Measurements from ENCODE around the gene NOXO1.

NOXO1 gene

DNA sequence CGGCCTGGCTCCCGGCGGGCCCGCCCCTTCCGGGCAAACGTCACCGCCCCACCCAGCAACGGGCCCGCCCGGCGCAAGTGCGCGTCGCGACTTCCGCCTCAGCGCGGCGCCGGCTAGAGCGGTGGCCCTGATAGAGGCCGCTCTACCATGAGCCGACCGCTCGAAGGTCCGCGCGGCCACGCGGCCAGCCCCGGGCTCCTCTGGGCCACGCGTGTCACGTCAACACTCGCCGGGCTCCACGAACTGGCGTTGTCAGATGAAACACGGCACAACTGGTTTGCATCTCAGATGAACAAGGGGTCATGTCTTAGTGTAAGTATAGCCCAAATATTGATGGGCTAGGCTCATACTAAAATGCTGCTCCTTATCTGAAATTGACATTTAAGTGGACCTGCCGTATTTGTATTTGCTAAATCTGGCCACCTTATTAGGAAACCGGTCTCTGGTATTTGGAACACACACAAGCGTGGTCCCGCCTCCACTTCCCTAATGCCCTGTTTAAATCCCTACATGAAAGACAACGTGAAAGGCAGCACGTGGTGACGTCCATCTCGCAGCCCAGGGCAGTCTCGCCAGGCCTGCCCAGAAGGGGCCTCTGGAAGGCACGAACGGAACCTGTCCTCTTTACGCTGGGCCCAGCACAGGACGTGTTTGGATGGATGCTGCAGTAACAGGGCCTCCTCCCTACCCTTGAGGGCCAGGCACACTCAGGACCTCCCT, 28.7 kb upstream of the NOXO1 start, which contains the start of gene ZNF598:
Gene ZNF598 (minus strand): TSS at position 31 of the 720 bp plus-strand sequence.
- no peak for FAIRE-seq

DNA sequence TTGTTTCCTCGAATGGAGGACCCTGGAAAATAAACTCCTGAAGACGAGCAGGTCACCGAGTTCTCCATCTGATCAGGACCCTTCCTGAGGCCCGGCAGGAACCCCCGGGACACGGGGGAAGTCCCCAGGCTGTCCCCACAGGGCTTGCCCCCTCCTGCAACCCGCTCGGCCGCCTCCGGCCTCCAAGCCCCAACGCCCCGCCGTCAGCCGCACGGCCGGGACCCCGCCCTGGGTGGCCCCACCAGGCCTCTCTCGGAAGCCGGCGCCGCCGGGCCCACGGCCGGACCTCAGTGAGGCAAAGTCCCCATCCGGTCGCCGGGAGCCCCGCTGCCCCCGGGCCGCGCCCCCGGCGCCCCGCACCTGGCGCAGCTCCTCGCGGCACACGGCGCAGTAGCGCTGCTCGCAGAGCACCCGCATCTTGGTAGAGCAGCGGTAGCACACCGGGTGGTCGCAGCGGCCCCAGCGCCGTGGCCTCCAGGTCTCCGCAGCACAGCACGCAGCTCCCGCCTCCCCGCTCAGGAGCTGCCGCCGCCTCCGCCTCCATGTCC, 28.0 kb upstream of the NOXO1 start:
- no peak for FAIRE-seq

DNA sequence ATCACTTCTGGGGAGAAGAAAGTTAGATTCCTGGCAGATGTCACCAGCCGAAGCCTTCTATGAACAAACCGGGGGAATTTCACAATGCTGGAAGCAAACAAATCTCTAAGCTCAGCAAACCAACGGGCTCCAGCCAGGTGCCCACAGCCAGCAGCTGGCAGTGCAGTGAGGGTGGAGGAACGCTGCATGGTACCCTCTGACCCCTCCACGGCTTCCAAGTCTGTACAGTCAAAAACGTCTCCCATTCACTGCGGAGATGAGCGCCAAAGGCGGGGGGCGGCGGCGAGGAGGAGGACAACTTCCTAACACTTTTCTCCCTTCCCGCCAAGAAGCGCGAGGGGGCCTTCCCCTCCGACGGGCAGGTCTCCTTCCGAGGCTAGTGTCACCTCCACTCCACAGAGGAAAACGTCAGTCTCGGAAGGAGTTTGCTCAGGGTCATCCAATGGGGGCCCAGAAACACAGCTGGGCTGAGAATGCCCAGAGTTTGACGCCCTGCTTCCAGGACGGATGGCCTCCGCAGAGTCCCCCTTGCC, 27.4 kb upstream of the NOXO1 start:
- FAIRE-seq = no peak

DNA sequence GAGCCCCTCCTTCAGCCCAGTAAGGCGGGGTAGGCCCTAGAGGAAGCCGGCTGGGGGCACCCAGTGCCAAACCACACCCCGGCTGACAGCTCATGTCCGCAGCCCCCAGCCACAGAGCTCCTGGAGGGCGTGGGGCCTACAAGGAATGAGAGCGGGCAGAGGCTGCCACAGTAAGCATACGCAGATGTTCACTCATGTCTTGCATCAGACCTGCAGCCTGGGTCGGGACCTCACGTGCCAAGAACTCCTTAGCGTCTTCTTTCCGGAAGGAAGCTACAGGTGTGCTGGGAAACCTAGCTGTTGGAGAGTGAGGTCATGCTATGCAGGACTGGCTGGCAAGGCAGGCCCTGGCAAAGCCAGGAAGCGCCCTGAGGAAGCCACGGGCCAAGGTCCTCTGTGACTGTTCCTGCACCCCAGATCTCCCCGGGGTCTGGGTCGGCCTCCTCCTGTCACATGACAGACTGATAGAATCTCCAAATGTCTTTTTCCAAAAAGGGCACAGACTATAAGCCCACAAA, 26.8 kb upstream of the NOXO1 start:
- no peak for FAIRE-seq

DNA sequence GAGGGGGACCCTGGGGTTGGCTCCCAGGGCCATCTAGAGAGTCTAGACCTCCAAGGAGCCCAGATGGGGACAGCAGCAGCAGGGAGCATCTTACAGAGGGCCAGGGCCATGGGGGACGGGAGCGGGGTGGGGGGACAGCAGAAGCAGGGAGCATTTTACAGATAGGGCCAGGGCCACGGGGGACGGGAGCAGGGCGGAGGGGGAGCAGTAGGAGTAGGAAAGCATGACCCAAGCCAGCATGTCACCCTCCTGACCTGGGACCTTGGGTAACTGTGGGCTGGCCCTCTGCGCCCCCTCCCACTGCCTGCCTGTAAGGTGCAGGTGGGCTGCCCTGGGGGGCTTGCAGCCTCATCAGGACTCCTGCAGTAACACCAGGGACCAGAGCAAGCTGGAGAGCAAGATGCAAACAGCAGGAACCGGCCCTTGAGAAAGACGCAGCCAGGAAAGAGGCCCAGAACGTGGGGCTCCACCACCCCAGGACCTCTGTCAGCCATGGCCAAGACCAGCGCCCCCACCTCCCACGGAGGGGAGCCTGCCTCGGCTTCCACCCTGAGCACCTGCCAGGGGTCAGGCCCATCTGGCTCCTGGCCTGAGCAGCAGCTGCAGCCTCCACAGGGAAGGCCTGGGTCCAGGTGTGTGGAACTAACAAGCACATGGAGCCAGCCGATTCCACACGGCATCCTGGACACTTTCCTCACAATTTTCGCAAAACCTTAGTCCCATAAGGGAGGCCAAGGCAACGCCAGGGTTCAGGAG, 26.0 kb upstream of the NOXO1 start:
- no peak for FAIRE-seq

DNA sequence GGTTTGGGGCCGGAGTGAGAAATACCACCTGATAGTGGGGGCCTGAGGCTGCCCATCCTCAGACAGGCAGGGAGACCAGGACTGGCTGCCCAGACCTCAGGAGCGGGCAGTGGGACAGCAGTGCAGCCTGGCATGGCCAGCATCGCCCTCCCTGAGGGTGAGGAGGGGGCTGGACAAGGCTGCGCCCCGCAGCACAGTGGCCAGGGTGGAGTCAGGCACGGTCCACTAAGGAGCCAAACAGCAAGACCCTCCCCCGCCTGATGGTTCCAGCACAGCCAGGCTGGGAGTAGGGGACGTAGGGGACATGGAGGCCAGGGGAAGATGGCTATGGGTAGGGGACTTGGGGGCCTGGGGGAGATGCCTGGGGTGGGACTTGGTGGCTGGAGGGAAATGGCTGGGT, 25.0 kb upstream of the NOXO1 start:
- no peak for FAIRE-seq

DNA sequence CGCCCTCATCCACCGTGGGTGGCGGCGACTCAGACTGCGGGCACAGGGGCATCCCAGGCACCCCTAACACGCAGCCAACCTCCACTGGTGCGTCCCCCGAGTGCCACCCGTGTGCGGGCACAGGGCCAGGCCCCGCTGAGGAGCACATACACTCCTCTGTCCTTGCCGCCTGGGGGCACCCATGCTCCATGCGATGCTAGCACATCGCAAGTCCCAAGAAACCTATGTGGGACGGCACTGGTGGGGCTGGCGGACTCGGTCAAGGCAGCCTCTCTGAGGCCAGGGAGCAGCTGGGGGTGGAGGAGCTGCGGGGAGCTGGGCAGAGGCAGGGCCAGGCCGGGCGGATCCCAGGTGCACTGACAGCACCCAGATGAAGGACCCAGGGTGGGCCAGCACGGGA, 24.4 kb upstream of the NOXO1 start:
- FAIRE-seq = no peak

DNA sequence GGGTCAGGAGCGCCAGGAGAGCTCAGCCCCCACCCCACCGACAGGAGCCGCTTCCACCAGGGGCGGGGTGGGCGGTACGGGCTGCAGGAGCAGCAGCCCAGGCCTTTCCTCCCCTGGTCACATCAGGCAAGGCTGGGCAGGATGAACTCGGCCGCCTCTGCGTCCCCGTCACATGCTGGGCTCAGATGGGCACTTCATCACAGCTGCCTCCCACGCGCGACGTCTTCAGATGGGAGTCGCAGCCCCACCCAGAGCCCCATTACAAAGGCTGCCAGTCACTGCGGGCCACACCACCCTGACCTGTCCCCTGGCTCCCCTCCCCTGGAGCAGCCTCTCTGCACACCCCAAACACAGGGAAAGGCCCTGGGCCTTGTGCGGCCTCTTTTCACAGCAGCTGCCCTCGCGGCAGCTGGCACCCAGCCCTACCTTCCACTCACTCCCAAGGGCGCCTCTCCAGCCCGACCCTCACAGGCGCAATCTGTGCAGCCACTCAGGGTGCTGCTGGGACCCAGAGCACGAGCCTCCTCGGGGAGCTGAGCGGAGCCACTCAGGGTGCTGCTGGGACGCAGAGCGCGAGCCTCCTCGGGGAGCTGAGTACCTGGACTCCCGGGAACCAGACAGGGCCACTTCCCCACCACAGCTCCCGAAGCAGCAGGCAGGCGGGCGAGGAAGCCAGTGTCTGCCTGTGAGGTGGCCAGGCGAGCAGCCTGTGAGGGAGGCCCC, 23.7 kb upstream of the NOXO1 start:
- FAIRE-seq = no peak

DNA sequence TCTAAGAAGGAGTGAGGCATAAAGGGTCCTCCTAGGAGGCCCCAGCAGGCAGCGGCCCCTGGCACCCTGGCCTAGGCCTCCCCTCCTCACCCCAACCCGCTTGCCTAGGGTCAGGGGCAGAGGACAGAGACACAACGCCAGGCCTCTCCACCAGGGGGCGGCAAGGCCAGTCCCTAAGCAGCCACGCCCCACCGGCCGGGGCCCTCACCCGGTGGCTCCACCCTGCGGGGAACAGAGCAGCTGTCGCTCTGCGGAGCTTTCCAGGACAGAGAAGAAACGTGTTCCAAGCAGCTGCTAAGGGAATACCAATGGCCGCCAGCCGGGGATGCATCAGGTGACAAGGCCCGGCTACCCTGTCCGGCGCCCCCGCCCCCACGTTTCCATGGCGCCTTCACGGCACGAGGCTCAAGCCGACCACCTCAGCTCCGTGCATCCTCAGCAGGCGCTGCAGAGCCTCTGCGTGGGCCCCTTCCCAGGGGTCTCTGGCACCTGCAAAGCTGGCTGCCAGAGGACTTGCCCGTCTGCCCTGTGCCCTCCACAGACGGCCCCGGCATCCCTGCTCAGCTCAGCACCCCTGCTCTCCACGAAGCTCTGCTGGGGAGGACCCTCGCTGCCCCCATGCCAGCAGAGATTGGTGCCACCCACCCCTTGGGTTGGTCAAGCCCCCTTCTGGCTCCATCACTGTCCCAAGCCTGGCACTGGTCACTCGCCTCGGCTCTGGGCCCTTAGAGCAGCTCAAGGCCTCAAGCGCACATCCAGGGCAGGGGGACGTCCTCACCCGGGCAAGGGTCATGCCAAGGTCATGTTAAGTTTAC, 22.8 kb upstream of the NOXO1 start:
- FAIRE-seq = peak; percentile 43

DNA sequence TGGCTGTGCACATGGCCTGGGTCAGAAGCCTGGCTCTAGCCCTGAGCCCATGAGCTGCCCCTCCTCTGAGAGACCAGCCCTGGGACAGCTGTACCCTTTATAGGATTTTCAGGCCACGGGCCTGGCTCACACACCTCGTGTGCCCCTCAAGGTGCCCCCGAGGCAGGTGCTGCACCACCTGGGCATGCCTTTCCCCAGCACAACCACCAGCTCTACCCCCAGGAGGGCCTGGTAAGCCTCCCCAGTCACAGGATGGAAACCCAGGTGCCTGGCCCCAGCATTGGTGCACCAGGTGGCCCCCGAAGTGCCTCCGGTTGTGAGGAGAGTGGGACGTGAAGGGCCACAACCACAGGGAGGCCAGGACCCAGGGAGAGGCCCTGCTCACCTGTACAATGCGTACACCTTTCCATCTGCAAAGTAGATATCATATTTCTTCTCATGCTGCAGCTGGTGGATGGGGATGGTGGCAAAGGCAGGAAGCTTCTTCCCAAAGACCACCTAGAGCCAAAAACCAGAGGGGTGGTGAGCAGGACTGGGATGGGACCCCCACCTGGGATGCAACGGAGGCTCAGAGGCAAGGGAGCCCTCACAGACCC, 22.1 kb upstream of the NOXO1 start:
- no peak for FAIRE-seq

DNA sequence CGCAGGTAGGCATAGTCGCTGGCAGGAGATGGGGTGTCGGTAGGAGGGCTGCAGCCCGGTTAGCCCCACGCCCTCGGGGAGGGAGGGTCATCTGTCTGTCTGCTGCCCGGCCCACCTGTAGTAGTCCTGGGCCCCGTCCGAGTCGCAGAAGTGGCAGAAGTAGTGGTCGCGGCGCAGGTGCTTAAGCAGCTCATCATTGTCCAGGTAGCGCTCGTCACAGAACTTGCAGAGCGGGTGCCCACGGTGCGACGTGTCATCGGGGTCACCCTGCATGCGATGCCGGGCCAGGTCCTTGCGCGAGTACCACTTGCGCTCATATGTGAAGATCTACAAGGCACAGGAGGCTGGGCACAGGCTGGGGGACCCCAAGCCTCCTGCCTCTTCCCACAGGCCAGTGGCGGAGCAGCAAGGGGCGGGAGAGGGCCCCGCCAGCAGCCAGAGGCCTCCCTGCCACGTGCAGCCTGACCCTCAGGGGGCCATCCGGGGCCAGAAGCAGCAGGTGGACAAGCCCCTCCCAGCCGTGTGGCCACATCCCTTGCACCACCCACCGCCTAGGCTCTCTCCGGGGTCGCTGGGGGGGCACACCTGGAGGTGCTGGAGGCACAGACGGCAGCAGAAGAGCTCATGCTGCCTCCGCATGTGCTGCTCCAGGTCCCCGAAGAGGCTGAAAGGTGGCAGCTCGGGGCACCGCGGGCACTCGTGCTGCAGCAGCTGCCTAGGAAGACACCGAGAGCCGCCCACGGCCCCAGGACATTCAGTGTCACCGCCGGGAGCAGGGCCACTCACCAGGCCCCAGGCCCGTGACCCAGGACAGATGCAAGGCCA, 21.3 kb upstream of the NOXO1 start:
- no peak for FAIRE-seq

DNA sequence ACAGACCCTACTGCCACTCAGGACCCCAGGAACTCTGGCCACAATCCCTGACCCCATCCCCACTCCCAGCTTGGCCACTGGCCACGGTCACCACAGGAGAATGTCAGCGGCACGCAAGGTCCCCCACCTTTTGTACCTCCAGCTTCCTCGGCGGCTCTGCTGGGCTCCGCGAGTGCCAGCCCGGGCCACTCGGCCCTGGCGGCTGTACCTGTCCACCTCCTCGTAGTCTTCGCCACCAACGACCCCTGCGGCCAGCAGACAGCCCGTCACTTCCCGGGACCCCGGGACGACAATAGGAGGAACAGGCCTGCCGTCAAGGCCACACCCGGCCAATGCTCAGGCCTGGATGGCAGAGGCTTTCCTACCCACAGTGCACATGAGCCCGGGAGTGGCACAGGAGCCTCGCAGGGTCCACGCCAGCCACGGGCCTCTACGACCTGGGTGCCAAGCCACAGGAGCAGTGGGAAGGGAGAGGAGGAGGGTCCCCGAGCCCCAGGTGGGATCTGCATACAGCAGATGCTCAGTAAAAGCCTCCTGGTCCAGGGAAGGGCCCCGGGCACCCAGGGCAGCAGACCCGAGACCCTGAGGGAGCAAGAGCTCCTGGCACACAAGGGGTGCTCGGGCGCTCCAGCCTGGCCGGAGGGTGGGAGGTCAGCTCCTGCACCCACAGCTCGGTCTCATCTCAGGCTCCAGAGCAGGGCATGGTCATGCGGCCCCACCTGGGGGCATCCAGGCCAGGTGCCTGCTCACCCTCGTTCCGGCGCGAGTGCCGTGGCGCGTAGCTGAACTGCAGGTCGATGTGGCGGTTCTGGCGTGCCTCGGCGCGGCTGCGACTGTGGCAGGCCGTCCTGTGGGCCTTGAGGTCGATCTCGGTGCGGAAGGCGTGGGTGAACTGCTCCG, 20.4 kb upstream of the NOXO1 start:
- FAIRE-seq = no peak

DNA sequence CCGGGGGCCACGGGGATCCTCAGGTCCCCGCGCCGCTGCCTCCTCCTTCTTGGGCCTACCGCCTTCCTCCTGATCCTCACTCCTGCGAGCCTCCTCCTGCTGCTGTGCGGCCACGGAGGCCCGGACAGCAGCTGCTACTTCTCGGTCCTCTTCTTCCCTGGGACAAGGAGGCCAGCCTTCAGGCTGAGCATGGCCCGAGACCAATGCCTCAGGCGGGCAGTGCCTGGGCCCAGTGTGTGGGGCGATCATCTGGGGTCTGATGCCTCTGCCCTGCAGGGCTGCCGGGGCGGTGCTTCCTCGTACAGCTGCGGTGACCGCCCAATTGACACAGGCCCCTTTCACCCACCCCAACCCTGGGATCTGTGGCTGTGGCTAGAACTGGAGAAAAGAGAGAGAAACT, 19.8 kb upstream of the NOXO1 start:
- no peak for FAIRE-seq

DNA sequence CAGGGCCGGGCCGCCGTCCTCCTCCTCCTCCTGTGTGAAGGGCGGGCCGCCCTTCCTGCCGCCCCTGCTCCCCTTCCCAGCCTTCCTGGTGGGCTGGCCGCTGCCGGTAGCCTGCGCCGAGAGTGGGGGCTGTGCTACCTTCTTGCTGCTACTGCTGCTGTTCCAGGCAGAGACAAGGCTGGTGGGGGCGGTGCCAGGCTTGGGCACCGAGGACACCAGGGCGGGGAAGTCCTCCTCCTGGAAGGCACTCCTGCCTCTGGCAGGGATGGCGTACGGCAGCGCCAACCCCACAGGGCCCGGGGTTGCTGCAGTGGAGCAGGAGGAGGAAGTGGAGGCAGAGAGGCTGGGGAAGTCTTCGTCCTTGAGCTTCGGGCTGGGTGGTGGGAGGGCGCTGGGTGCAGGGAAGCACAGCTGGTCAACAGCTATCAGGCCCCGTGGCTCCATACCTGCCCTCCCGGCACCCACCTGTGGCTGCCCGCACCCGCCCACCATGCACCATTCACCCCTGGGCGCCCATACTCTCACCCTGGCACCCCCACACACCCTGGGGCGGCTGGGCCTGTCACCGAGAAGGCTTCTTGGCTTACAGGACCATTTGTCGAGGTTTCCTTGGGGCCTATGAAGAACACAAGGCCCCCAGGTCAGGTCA, 18.7 kb upstream of the NOXO1 start:
- FAIRE-seq = no peak

DNA sequence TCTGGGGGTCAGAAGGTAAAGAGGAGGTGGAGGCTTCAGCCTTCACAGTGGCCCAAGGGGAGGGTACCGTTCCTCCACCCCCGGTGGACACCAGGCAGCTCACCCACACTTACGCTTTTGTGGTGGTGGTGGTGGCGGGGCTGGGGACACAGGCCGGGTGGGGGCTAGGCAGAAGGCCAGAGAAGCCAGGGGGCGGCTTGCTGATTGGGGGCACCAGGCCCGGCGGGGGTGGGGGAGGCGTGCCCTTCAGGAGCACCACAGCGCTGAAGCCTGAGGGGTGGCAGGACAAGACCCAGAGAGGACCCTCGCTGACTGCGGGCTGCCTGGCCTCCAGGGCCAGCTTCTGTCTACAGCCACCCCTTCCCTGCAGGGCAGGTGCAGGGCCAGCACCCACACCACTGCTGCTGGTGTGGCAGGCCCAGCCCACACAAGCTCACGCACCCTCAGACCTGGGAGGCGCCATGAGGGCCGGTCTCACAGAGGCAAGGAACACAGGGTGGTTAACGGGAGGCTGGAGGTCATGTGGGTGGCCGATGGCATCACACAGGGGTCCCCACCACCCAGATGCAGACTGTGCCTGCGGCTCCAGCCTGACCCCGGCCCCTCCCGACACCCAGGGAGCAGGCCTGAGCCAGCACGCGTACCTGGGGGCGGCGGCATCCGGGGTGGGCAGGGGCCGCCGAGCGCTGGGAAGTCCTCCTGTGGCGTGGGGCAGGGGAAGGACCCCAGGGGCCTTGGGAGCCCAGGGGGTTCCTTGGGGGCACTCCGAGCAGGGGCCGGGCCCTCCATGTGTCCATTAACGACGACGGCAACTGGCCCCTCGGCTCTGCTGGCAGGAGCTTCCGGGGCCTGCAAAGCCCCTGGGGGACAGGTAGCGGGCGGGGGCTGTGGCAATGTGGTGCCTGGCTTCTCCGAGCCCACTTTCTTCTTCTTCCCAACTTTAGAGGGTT, 17.9 kb upstream of the NOXO1 start:
- FAIRE-seq = no peak

DNA sequence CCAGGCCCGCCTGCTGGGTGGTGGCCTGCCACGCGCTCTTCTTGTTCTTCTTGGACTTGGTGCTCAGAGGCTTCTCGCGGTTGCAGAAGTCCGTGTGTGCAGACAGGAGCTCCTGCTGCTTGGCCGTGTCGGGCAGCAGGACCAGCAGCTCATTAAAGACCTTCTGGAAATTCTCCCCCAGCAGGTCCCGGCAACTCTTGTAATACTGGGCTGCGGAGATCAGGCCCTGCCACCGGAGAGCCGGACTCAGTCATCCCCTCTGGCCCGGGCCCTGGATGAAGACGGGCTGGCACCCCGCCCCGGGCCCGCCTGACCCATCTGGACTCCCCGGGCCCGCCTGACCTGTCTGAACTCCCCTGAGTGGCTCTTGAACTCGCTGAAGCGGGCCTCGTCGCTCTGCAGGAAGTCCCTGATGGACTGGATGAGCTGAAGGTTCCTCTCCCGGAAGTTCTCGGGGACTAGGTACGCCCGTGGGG, 17.1 kb upstream of the NOXO1 start:
- no peak for FAIRE-seq

DNA sequence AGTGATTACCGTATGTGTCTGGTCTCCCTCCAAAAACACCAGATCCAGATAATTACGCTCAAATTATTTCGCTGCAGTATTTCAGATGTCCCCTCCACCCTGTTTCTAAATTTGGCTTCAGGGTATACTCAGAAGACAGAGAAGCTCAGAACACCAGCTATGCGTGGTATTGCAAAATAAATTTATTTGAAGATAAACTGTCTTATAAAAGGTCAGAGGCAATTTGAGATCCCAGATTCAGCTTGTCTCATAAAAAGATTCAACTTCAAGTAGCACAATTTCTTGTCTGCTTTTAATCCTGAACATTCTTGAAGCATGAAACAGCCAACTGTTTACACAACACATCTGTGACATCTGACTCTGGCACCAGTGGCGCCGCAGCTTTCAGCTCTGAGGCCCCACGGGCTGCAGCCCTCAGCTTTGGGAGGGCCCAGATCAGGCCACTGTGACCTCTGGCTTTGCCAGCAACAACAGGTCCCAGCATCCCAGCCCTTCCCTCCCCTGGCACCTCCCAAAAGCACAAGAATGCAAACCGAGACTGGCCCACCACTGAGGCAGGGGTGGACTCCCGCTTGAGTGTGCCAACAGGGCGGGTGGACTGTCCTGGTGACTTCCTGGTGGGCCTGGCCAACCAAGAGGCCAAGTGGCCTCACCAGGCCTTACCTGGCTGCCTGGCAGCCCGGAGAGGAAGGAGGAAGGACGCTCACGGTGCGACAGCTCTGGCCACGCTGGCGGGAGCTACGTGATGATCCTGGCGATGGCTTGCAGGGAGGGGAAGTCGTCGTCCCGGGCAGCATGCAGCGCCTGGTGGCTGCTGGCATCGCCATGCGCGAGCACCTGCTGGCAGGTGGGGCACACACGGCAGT, 16.5 kb upstream of the NOXO1 start:
- FAIRE-seq = no peak
